GM08714 (cell line): ENCODE measurements around the gene RALY.
"Not testable (repeated sequence)": the region's sequence is repeated elsewhere in the genome, so short reads cannot be mapped to it uniquely, and the experiment has no call there.

Experiments used
- H3K4me3 ChIP-seq: fragments of 200-500 bp; sonication (Bioruptor generic); 2 replicates; pipeline ENCODE4 v1.5.1; 2014; ENCODE audit warnings: mild to moderate bottlenecking, low read length, inconsistent platforms
- ZNF274 ChIP-seq: IDR thresholded peaks from 2 replicates; pipeline ENCODE4 v1.6.1; 2012; ENCODE audit warnings: mild to moderate bottlenecking, low read depth, low read length

RALY gene

GRCh38 chr20:34017610-34018009 is 23.9 kb downstream of the RALY start:
- H3K4me3 ChIP-seq, result no peak overlapping the region
- no peak for TF ChIP-seq ZNF274

DNA sequence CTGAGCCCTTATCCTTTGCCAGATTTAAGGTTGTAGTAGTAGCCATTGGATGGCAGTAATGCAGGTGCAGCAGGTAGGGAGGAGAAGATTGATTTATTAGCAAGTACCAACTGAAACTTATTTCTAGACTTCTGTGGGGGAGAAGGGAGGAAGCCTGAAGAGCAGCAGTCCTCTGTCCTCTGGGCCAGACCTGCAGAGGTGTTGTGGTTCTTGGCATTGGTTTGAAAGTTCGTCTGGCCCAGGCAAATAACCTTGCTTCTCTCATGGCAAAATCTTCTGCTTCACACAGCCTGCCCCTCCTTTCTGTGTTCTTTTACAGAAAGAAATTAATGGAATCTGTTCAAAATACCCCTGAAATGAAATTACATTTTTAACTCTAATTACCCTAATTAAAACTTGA is 24.5 kb downstream of the RALY start:
- no peak for TF ChIP-seq ZNF274
- H3K4me3 ChIP-seq, result no peak overlapping the region

DNA sequence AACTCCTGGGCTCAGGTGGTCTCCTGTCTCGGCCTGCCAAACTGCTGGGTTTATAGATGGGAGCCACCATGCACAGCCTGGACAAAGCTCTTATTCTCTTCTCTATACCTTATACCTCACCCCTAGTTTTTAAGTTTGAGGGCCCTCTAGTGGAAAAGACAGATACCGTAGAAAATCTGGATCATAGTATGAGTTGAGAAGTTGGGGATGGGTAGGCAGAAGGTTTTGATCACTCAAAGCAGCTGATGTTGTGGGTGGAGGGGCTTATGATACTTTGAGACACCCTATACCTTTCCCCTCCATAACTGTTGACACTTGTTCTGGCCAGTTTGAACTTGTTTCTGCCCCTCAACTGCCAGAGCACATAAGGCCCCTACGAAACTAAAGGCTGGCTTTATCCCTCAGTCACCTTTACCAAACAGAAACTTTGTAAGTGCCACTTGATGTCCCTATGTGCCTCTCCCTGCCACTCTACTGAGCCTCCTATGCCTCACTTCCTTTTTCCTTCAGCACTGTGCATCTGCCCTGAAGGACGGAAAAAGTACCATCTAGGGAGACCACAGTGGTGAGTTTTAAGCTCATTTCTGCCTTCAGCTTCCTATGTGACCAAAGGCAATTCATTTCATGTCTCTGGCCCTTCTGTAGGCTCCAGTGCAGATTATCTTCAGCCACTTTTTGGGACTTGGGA is 28.6 kb downstream of the RALY start:
- TF ChIP-seq ZNF274, result no peak
- H3K4me3 ChIP-seq, result no peak overlapping the region

- H3K4me3 ChIP-seq, result no peak overlapping the region
- no peak for TF ChIP-seq ZNF274
These were observed 29.1 kb downstream of the RALY start for GRCh38 chr20:34022839-34023234.

GRCh38 chr20:34023937-34024722 is 30.4 kb downstream of the RALY start:
- no peak overlapping the region for H3K4me3 ChIP-seq
- TF ChIP-seq ZNF274, result no peak

DNA sequence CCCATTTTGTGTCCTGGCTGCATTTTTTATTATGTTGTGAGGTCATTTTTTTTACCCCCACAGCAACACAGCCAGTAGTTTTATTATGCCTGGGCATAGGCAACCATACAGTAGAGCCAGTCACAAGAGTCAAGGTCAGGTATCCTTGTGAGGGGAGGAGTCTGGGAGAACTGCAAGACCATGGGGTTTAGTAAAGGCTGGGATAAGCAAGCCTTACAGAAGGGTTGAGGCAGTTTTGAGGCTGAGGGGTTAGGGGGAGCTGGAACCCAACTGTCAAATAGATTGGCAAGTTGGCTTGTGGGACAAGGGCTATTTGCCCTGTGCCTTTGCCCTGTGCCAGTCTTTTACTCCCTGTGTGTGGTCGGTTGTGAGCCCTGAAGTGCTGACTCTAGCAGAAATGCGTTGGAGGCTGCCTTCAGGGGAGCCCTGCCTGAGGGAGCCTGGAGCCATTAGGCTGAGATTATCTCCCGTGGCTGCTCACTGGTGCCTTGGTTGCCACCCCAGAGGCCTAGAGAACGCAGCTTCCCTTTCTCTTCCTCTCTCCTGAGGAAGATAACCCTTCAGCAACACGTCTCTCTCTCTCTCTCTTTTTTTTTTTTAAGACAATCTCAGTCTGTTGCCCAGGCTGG is 31.1 kb downstream of the RALY start:
- H3K4me3 ChIP-seq, result no peak overlapping the region
- TF ChIP-seq ZNF274, result no peak

GRCh38 chr20:34028013-34028412 is 34.3 kb downstream of the RALY start:
- H3K4me3 ChIP-seq, result not testable (repeated sequence)

- no peak for TF ChIP-seq ZNF274
- H3K4me3 ChIP-seq, result no peak overlapping the region
These were observed 35.7 kb downstream of the RALY start for GRCh38 chr20:34029415-34029814.

DNA sequence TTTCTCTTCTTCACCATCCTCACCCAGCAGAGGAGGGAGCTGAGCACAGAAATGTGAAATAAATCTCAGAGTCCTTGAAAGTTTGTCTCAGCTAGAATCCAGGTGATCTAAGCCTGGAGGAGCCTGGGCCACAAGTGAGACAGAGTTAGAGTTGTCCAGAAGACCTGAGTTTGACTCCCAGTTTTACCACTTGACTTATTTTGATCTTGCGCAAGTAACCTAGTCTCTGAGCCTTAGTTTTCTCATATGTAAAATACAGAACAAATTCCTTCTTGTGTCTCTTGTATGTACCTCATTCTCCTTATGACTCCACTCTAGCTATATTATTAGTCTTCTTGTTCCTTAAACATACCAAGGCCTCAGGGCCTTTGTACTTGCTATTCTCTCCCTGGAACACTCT is 36.7 kb downstream of the RALY start:
- TF ChIP-seq ZNF274, result no peak

DNA sequence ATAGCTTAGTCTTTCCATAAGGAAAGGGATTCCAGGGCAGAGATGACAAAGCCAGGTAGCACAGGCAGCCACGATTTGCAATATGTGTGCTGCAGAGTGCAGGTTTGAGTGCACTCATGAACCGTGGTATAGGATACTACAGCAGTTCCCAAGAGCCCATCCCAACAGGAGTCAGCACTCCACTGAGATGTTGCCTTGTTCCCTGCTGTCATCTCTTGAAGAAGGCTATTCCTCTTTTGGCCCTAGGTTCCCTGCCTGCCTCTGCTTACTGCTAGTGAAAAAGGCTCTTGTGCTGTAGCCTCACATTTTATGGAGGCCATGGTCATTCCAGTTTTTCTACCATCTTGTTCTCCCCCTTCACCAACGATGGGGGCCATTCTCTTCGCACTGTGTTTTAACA is 40.2 kb downstream of the RALY start:
- TF ChIP-seq ZNF274, result no peak

More for the DNA sequence above, 36.7 kb downstream of the RALY start:
- no peak overlapping the region for H3K4me3 ChIP-seq

DNA sequence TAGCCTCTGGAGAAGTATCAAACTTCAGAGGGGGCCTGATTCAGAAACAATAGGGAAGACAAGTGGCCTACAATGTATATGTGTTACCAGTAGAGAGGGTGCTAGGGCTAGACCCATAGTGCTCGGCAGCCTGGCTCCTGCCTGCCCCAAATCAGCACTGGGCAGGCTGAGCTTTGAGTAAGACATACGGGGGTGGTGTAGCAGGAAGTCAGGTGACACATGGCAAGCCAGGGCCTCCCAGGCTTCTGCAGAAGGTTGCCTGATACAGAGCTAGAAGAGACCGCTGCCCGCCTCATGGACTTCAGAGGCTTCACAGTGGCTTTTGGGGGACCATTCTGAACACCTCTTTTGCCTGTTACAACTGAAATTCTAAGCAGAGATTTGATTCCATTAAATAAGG is 43.4 kb downstream of the RALY start:
- TF ChIP-seq ZNF274, result no peak
- H3K4me3 ChIP-seq, result no peak overlapping the region

More for the DNA sequence above, 40.2 kb downstream of the RALY start:
- H3K4me3 ChIP-seq, result no peak overlapping the region

GRCh38 chr20:34037767-34038166 is 44.1 kb downstream of the RALY start:
- TF ChIP-seq ZNF274, result no peak
- no peak overlapping the region for H3K4me3 ChIP-seq

DNA sequence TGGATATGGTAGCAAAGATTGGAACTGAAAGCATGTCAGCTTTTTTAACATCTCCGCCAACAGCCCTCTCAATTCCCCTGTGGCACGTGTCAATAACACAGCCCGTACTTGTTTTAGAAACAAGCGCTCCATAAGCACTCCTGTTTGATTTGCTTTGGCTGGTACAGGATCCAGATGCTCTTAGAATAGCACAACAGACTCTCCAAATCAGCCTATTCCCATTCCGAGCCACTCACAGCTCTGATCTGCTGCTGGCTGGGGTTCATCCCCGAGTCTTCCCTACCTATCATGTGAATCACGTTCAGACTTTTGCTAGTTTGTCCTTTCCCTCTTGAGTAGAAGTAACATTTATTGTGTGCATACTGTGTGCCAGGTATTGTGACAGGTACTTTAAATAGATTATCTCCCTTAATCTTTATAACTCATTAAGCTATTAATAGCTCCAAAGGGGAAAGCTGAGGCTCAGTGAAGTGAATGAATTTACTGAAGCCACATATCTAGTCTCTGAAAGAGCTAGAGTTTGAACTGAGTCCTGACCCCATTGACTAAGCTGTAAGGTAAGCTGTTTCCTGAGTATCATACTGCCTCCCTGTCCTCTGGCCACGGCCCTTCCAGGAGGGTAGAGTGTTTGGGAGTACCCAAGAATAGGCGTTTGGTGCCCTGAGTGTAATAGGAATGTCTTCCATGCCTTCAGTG is 46.7 kb downstream of the RALY start:
- H3K4me3 ChIP-seq, result no peak overlapping the region
- no peak for TF ChIP-seq ZNF274

DNA sequence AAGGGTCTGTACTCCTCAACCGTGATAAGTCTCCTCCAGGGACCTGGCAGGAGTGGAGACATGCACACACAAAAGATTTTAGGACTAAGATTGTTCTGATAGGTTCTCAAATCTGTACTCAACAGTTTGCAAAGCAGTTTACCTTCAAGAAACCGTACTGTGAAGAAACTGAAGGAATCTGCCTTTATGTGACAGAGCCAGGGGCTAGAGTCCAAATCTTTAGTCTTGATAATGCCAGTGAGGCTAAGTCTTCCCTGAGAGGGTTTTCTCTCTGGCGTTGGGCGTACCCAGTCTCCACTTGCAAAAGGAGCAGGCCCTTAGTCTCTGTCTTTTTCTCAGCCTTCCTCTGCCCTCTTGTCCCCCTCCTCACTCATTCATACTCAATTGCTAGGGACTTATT is 47.5 kb downstream of the RALY start:
- TF ChIP-seq ZNF274, result no peak
- no peak overlapping the region for H3K4me3 ChIP-seq
